GM12864 (cell line): ENCODE measurements around the gene FAIM.
"Not testable (repeated sequence)": the region's sequence is repeated elsewhere in the genome, so short reads cannot be mapped to it uniquely, and the experiment has no call there.

Experiments
- DNase-seq: peaks from one replicate; pipeline ENCODE4 v3.0.0-alpha.2; 2011; ENCODE audit warnings: low read depth
- H3K4me3 ChIP-seq: 2 replicates; pipeline ENCODE4 v1.5.1; 2011; ENCODE audit warnings: mild to moderate bottlenecking, low read depth, low read length, control low read depth
- CTCF ChIP-seq: IDR thresholded peaks from 2 replicates; pipeline ENCODE4 v1.5.1; 2011; ENCODE audit warnings: low read depth, mild to moderate bottlenecking, moderate library complexity, low read length, control low read depth, inconsistent platforms; ENCODE audit errors: missing control alignments

The FAIM gene

DNA sequence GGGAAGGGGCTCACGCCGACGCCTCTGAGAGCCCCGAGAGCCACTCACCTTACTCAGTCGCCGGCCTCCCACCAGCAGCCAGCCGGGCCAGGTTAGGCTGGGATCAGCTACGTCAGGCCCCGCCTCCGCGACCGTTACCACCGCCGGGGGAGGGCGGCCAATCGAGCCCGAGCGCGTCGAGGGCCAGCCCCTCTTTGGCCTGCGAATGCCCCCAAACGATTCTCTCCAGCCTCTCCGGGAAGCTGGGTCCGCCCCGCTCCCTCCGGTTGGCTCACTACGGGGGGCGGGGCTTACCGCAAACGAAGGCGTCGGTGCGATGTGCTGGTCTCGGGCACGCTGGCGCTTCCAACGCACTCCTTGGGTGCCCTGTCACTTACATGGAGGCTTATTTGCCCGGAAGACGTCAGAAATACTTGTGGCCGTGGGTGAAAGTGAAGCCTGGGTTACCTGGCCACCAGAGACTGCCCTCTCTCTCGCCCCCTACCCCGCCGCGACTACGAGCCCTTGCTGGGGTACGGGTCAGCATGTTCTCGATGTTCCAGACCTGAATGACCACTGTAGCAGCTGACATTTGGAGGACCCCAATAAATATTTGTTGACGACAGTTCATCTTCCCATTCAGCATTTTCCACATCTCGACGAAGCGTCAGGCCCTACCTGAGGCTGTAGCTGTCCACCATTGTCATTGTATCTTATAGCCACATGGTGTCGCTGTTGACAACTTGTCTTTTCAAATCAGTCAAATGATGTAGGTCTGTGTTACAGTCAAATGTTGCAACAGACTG lies 14.2 kb upstream of the FAIM start, which contains the start of gene CEP70:
Gene CEP70 (minus strand): TSS at position 111 of the 785 bp plus-strand sequence. CDS start 21,333 bp downstream, outside the sequence.
- peak within 1 kb of the TSS; percentile 72 for H3K4me3 ChIP-seq
- DNase-seq: peak; percentile 73
- TF ChIP-seq CTCF: peak; percentile 77

DNA sequence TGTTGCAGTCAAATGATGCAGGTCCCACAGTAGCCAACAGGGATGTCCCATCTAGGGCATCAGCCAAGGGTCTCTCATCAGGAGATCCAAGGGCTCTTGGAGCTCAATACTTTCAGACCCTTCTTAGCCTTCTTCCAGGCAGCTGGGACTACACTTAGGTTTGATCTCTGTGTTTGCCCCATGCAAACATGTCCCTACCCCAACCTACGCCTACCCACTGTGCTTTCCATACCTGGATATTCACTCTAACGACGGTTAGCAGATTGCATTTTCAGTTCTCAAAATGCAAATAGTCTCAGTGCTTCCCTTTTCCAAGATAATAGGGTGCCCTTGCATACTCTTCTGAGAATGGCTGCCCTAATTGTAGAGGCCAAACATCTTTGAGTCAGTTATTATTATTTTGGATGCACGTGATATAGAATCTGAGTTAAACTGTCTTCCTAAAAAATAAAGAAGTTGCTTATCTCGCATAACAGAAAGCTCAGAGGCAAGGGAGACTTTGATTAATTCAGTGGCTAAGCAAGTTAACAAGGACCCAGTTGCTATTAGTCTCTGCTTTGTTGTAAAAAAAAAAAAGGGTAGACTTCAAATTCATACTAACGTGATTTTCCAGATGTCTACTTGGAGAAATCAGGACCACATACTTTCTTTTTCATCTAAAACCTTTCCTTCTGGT lies 13.5 kb upstream of the FAIM start:
- DNase-seq: no peak
- TF ChIP-seq CTCF: no peak
- no peak overlapping the region for H3K4me3 ChIP-seq

- H3K4me3 ChIP-seq, DNase-seq: not testable (repeated sequence)
Measured at GRCh38 chr3:138597186-138597976, 11.2 kb upstream of the FAIM start.

GRCh38 chr3:138598534-138598933 lies 10.0 kb upstream of the FAIM start:
- TF ChIP-seq CTCF: no peak
- DNase-seq: no peak
- H3K4me3 ChIP-seq: no peak overlapping the region

DNA sequence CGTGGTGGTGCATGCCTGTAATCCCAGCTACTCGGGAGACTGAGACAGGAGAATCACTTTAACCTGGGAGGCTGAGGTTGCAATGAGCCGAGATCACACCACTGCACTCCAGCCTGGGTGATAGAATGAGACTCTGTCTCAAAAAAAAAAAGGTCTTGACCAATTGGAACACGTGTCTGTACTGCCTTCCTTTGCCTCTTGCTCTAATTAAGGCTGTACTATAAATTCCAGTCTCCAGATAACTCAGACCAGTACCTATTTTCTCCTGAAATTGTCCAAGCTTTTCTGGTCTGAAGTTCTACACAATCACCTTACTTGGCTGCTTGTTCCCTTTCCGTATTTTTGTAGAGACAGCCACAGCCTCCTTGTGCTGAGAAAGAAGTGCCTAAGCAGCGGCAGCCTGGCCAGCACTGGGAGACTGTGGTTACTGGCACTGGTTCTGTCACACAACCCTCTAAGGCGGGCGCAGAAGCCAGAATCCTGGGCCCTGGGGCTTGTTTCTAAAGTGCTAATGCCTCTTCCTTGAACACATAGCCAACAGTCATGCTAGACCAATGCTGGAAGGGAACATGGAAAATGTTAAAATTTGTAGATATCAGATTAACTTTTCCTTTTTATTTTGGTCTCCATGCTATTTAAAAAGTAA lies 8.3 kb upstream of the FAIM start:
- no peak overlapping the region for H3K4me3 ChIP-seq
- no peak for TF ChIP-seq CTCF
- no peak for DNase-seq

GRCh38 chr3:138601661-138602060 lies 6.9 kb upstream of the FAIM start:
- H3K4me3 ChIP-seq, DNase-seq: not testable (repeated sequence)

DNA sequence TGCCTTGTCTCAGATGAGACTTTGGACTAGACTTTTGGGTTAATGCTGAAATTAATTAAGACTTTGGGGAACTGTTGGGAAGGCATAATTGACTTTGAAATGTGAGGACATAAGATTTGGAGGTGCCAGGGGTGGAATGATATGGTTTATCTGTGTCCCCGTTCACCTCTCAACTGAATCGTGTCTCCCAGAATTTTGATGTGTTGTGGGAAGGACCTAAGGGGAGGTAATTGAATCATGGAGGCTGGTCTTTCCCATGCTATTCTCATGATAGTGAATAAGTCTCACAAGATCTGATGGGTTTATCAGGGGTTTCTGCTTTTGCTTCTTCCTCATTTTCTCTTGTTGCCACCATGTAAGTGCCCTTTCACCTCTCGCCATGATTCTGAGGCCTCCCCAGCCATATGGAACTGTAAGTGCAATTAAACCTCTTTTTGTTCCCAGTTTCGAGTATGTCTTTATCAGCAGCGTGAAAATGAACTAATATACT lies 4.4 kb upstream of the FAIM start:
- not testable (repeated sequence) for H3K4me3 ChIP-seq, DNase-seq

DNA sequence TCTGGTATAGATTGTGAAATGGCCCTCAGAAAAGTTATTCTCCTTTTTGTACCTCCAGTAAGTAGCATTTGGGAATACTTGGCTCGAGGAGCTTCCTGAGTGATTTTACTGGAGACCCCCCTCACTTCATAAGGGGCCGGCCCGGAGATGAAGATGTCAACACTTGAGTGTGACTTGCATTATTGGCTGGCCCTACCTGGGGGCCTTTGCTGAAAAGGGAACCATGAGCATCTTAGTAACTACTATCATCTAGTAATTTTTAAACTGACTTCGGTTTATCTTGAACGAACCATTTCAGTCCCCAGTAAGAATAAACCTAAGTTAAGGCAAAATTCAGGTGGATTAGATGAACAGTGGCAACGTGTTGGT lies 1.3 kb downstream of the FAIM start:
- peak overlapping the region; percentile 63; the same call in 1 of the 2 replicates for H3K4me3 ChIP-seq
- no peak for DNase-seq
- TF ChIP-seq CTCF: no peak
